Chondrocyte (in vitro differentiated cells): ENCODE measurements around the gene MTERF1. TPM values are rescaled to one million over a fixed set of nuclear protein-coding genes. Genes with fewer than 3 reads are reported as not detected.

Experiments
- DNase-seq: peaks from one replicate; pipeline ENCODE4 v3.0.0; 2021; ENCODE audit warnings: mixed read lengths, low spot score
- H3K27ac Mint-ChIP-seq: one replicate; pipeline ENCODE4 v1.8.0; 2021; ENCODE audit warnings: mild to moderate bottlenecking, moderate library complexity, mixed read lengths; ENCODE audit not compliant: unreplicated experiment
- H3K27me3 Mint-ChIP-seq: 2 replicates; pipeline ENCODE4 v1.8.0; 2021; ENCODE audit warnings: low read depth, mixed read lengths
- H3K36me3 Mint-ChIP-seq: 2 replicates; pipeline ENCODE4 v1.8.0; 2021; ENCODE audit warnings: low read depth, mixed read lengths
- H3K4me1 Mint-ChIP-seq: 2 replicates; pipeline ENCODE4 v1.8.0; 2021; ENCODE audit warnings: low read depth, mild to moderate bottlenecking, mixed read lengths
- H3K4me3 Mint-ChIP-seq: one replicate; pipeline ENCODE4 v1.8.0; 2021; ENCODE audit warnings: mild to moderate bottlenecking, moderate library complexity, mixed read lengths; ENCODE audit not compliant: unreplicated experiment
- H3K9me3 Mint-ChIP-seq: 2 replicates; pipeline ENCODE4 v1.8.0; 2021; ENCODE audit warnings: low read depth, mixed read lengths
- CTCF ChIP-seq: fragments of 200-600 bp; sonication (generic); IDR thresholded peaks from 2 replicates; pipeline ENCODE4 v1.5.0; 2021; ENCODE audit warnings: antibody characterized with exemption, mild to moderate bottlenecking, moderate library complexity
- total RNA-seq: library from RNA; stranded (reverse); gene quantifications from 3 replicates; pipeline ENCODE4 v1.2.1, GENCODE V29; 2021

Gene MTERF1
- total RNA-seq, 1 donor from 2014 or later: 7.7 TPM

GRCh38 chr7:91916051-91916440, 35.5 kb upstream of the MTERF1 start:
- no peaks in the 10 kb centered on the region for H3K36me3 Mint-ChIP-seq
- H3K27me3 Mint-ChIP-seq: no peaks in the 10 kb centered on the region
- TF ChIP-seq CTCF: no peak
- no peaks in the 10 kb centered on the region for H3K9me3 Mint-ChIP-seq
- H3K27ac Mint-ChIP-seq: no peak overlapping the region
- H3K4me1 Mint-ChIP-seq: no peaks in the 10 kb centered on the region
- no peak overlapping the region for H3K4me3 Mint-ChIP-seq
- no peak for DNase-seq

- no peaks in the 10 kb centered on the region for H3K36me3 Mint-ChIP-seq
- H3K4me3 Mint-ChIP-seq: no peak overlapping the region
- H3K27me3 Mint-ChIP-seq: no peaks in the 10 kb centered on the region
- no peaks in the 10 kb centered on the region for H3K9me3 Mint-ChIP-seq
- H3K4me1 Mint-ChIP-seq: no peaks in the 10 kb centered on the region
- no peak for DNase-seq
- no peak overlapping the region for H3K27ac Mint-ChIP-seq
- no peak for TF ChIP-seq CTCF
These were observed 35.0 kb upstream of the MTERF1 start for GRCh38 chr7:91915401-91916050.

- TF ChIP-seq CTCF: no peak
- no peak overlapping the region for H3K4me3 Mint-ChIP-seq
- H3K27ac Mint-ChIP-seq: no peak overlapping the region
- DNase-seq: no peak
- no peaks in the 10 kb centered on the region for H3K4me1 Mint-ChIP-seq
- no peaks in the 10 kb centered on the region for H3K36me3 Mint-ChIP-seq
- H3K9me3 Mint-ChIP-seq: no peaks in the 10 kb centered on the region
- H3K27me3 Mint-ChIP-seq: no peaks in the 10 kb centered on the region
These were observed 33.1 kb upstream of the MTERF1 start for GRCh38 chr7:91913612-91914011.

GRCh38 chr7:91912494-91912893, 32.0 kb upstream of the MTERF1 start:
- H3K27ac Mint-ChIP-seq: no peak overlapping the region
- peaks cover under 1% of the 10 kb centered on the region for H3K36me3 Mint-ChIP-seq
- TF ChIP-seq CTCF: no peak
- H3K27me3 Mint-ChIP-seq: no peaks in the 10 kb centered on the region
- H3K4me1 Mint-ChIP-seq: no peaks in the 10 kb centered on the region
- DNase-seq: no peak
- H3K4me3 Mint-ChIP-seq: no peak overlapping the region
- peaks cover 3% of the 10 kb centered on the region for H3K9me3 Mint-ChIP-seq

- TF ChIP-seq CTCF: no peak
- Mint-ChIP-seq H3K27me3 (no peaks in the 10 kb centered on the region), H3K9me3 (peaks cover 6% of the 10 kb centered on the region), H3K4me1 (no peaks in the 10 kb centered on the region), H3K27ac (no peak overlapping the region), H3K4me3 (no peak overlapping the region), H3K36me3 (peaks cover 3% of the 10 kb centered on the region)
- no peak for DNase-seq
These were observed 30.6 kb upstream of the MTERF1 start for GRCh38 chr7:91911121-91911520.
